Fibroblast of pulmonary artery (primary cell): Measurements from ENCODE around the gene GJB3.
"Not testable (repeated sequence)": the region's sequence is repeated elsewhere in the genome, so short reads cannot be mapped to it uniquely, and the experiment has no call there.

Experiments used
- DNase-seq: peaks from one replicate; pipeline ENCODE4 v3.0.0-alpha.2; 2010; ENCODE audit warnings: low read depth
- H3K4me3 ChIP-seq: replicated peaks from 2 replicates; pipeline ENCODE4 v1.5.1; 2011; ENCODE audit warnings: low read depth, mild to moderate bottlenecking, control low read depth, low read length, moderate library complexity
- CTCF ChIP-seq: IDR thresholded peaks from 2 replicates; pipeline ENCODE4 v1.5.1; 2011; ENCODE audit warnings: mild to moderate bottlenecking, control low read depth, low read length, inconsistent platforms; ENCODE audit errors: missing control alignments

Gene GJB3

GRCh38 chr1:34781071-34781843 lies at the start of gene GJB3:
Gene GJB3, plus strand, starts transcription at chr1:34781214. Its CDS starts 3,549 bp downstream, at chr1:34784763.
- TF ChIP-seq CTCF = no peak
- no peak within 1 kb of the TSS for H3K4me3 ChIP-seq
- no peak for DNase-seq

- not testable (repeated sequence) for DNase-seq, H3K4me3 ChIP-seq
Observed at GRCh38 chr1:34732831-34733230, 48.2 kb upstream of the GJB3 start.

GRCh38 chr1:34736692-34737091 lies 44.3 kb upstream of the GJB3 start:
- no peak for TF ChIP-seq CTCF
- no peak for DNase-seq
- no peak overlapping the region for H3K4me3 ChIP-seq

- not testable (repeated sequence) for H3K4me3 ChIP-seq, DNase-seq
Observed at GRCh38 chr1:34737236-34737635, 43.8 kb upstream of the GJB3 start.

- no peak for TF ChIP-seq CTCF
- no peak overlapping the region for H3K4me3 ChIP-seq
Observed at GRCh38 chr1:34739613-34740012, 41.4 kb upstream of the GJB3 start.

GRCh38 chr1:34740161-34740868 lies 40.7 kb upstream of the GJB3 start:
- no peak overlapping the region for H3K4me3 ChIP-seq
- peak; percentile 11 for DNase-seq
- no peak for TF ChIP-seq CTCF

More at GRCh38 chr1:34739613-34740012, 41.4 kb upstream of the GJB3 start:
- DNase-seq = no peak

GRCh38 chr1:34742667-34743270 lies 38.2 kb upstream of the GJB3 start:
- peak; percentile 87 for TF ChIP-seq CTCF
- no peak overlapping the region for H3K4me3 ChIP-seq
- peak; percentile 66 for DNase-seq
